Stomach (tissue), 4 donors: ENCODE data around the gene NCMAP.
A peak's percentile ranks its signal among the peaks of the same experiment; 100 is the strongest.

ENCODE experiments used
- EP300 ChIP-seq: sonication (generic); formaldehyde crosslinking; IDR thresholded peaks from one replicate; pipeline ENCODE4 v1.6.1; 2017; ENCODE audit warnings: antibody characterized with exemption
- POLR2A ChIP-seq, 4 donors: fragments of 450-650 bp; IDR thresholded peaks; one replicate each; pipeline ENCODE4 v1.6.1; 2016; ENCODE audit warnings: antibody characterized with exemption in 4 of 4, control low read depth in 2 of 4, mild to moderate bottlenecking in 1 of 4, moderate library complexity in 1 of 4

GRCh38 chr1:24642481-24643362, 86.8 kb downstream of the NCMAP start, which contains the start of gene SRRM1:
- TF ChIP-seq EP300 (no peak), POLR2A (IDR thresholded peaks at IDR 0.05) (peak in 2 of 4 donors; percentile 99)
